Nephron progenitor cell (in vitro differentiated cells): ENCODE data around the gene PFN1.

Source experiments
- DNase-seq: peaks from one replicate; pipeline ENCODE4 v3.0.0; 2021
- H3K27ac Mint-ChIP-seq: 2 replicates; pipeline ENCODE4 v1.8.0; 2021; ENCODE audit warnings: mild to moderate bottlenecking, moderate library complexity, mixed read lengths
- H3K27me3 Mint-ChIP-seq: 2 replicates; pipeline ENCODE4 v1.8.0; 2021; ENCODE audit warnings: mild to moderate bottlenecking, low read depth, mixed read lengths; ENCODE audit not compliant: poor library complexity
- H3K36me3 Mint-ChIP-seq: 2 replicates; pipeline ENCODE4 v1.8.0; 2021; ENCODE audit warnings: low read depth, mixed read lengths
- H3K4me1 Mint-ChIP-seq: 2 replicates; pipeline ENCODE4 v1.8.0; 2021; ENCODE audit warnings: mixed read lengths
- H3K4me3 Mint-ChIP-seq: 2 replicates; pipeline ENCODE4 v1.8.0; 2021; ENCODE audit warnings: mild to moderate bottlenecking, moderate library complexity, mixed read lengths
- H3K9me3 Mint-ChIP-seq: 2 replicates; pipeline ENCODE4 v1.8.0; 2021; ENCODE audit warnings: mild to moderate bottlenecking, moderate library complexity, mixed read lengths
- TF ChIP-seq, protein P1 (sequence below): fragments of 200-600 bp; sonication (generic); IDR thresholded peaks from 2 replicates; pipeline ENCODE4 v1.5.0; 2021; ENCODE audit warnings: antibody characterized with exemption

The PFN1 gene

DNA sequence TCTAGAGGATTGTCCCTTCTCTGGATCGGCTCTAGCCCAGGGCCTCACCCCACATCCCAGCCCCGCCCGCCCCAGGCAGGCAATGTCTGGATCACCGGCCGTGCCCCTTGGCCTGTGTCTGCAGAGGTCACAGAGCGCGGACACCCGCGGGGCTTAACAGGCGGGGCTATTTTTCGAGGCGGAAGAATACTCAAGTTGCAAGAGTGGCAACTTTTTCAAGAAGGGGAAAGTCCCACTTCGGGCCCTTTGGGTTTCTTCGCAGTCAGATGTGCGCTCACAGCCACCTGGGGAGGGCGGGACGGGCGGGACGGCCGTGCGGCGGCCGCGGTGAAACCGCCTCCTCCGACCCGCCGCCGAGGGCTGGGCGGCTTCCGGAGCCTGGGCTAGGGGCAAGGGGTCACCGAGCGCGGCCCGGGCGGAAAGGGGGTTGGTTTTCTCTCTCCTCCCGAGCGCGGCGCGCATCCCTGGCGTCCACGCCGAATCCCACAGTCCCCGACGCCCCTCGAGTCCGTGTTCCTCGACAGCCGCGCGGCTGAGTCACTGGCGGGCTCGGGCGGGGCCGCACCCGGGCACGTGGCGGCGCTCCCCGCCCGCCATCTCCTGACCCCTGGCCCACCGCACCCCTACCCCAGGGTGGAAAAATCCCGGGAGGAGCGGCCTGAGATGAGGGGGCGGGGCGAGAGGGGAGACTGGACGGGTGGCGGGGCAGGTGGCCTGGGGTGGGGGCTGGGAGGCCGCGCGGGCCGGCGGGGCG, 1.2 kb upstream of the PFN1 start:
- DNase-seq = peak; percentile 75
- peak overlapping the region; percentile 74 for H3K4me3 Mint-ChIP-seq
- H3K4me1 Mint-ChIP-seq = peaks cover 62% of the 10 kb centered on the region
- H3K27me3 Mint-ChIP-seq = peaks cover 4% of the 10 kb centered on the region
- H3K36me3 Mint-ChIP-seq = peaks cover 24% of the 10 kb centered on the region
- TF ChIP-seq, protein P1, sequence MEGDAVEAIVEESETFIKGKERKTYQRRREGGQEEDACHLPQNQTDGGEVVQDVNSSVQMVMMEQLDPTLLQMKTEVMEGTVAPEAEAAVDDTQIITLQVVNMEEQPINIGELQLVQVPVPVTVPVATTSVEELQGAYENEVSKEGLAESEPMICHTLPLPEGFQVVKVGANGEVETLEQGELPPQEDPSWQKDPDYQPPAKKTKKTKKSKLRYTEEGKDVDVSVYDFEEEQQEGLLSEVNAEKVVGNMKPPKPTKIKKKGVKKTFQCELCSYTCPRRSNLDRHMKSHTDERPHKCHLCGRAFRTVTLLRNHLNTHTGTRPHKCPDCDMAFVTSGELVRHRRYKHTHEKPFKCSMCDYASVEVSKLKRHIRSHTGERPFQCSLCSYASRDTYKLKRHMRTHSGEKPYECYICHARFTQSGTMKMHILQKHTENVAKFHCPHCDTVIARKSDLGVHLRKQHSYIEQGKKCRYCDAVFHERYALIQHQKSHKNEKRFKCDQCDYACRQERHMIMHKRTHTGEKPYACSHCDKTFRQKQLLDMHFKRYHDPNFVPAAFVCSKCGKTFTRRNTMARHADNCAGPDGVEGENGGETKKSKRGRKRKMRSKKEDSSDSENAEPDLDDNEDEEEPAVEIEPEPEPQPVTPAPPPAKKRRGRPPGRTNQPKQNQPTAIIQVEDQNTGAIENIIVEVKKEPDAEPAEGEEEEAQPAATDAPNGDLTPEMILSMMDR = no peak
- H3K27ac Mint-ChIP-seq = peak overlapping the region; percentile 79
- H3K9me3 Mint-ChIP-seq = no peaks in the 10 kb centered on the region

DNA sequence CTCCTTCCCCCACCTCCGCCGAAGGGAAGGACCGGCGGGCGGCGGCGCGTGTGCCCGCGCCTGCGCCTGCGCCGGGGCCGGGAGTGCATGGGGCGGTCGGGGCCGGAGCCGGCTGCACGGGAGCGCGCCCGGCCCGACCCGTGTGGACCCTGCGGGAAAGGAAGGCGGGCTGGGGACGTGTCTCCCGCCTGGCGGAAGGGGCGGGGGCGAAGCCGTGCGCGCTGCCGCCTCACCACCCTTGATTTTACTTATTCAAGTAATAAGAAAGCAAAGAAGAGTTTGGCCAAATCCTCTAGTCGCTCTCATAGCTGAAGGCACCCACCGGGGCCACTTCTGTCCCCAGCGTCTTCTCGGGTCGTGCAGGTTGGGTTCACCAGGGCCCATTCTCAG, 596 bp upstream of the PFN1 start:
- TF ChIP-seq, protein P1 = no peak
- Mint-ChIP-seq H3K27ac (peak overlapping the region; percentile 99), H3K27me3 (peaks cover 3% of the 10 kb centered on the region), H3K36me3 (peaks cover 18% of the 10 kb centered on the region), H3K4me3 (peak overlapping the region; percentile 99), H3K9me3 (no peaks in the 10 kb centered on the region), H3K4me1 (peaks cover 59% of the 10 kb centered on the region)
- peak; percentile 81 for DNase-seq

GRCh38 chr17:4947411-4948165, 742 bp downstream of the PFN1 start:
- Mint-ChIP-seq H3K4me1 (peaks cover 45% of the 10 kb centered on the region), H3K36me3 (peaks cover 22% of the 10 kb centered on the region), H3K27me3 (peaks cover 3% of the 10 kb centered on the region), H3K4me3 (peak overlapping the region; percentile 99), H3K9me3 (no peaks in the 10 kb centered on the region), H3K27ac (peak overlapping the region; percentile 95)
- TF ChIP-seq, protein P1 = no peak
- peak; percentile 58 for DNase-seq

DNA sequence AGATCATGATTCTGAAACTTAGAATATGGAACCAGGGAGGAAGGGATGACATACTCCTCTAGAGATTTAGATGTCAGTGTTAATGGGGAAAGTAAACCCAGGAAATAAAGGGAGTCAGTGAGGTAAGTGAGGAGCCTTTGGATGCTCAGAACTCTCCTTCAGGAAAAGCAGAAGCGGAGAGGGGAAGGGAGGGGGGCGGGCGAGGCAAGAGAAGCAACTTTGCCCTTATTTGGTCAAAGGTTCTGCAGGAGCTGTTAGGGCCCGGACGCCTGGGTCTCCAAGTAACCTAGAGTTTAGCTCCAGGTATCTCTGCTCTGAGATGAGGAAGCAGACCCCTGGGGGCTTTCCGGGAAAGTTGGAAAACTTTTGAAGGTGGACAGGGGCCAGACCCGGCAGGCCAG, 1.3 kb downstream of the PFN1 start:
- H3K27me3 Mint-ChIP-seq = peaks cover 2% of the 10 kb centered on the region

DNA sequence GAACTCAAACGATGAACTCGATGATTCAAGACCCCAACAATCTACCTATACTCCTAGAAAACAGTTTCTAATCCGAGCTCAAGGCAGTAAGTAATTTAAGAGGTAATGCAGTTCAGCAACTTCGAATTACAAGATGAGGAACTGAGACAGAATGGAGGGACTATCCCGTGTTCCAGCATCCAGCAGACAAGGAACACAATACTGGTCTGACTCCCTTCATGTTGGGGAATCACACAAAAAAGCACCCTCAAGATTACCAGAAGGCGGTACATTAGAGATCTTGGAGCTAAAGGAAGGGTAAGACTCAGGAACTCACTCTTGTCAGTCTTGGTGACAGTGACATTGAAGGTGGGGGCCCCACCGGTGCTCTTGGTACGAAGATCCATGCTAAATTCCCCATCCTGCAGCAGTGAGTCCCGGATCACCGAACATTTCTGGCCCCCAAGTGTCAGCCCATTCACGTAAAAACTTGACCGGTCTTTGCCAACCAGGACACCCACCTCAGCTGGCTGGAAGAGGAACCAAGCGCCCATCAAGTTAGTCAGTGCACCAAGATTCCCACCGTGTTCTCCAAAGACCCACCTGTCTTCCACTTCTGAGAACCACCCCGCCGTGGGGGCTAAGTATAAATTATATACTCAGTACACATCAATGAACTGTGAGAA, 1.9 kb downstream of the PFN1 start:
- Mint-ChIP-seq H3K4me3 (peak overlapping the region; percentile 99), H3K9me3 (no peaks in the 10 kb centered on the region), H3K27ac (peak overlapping the region; percentile 93), H3K4me1 (peaks cover 47% of the 10 kb centered on the region), H3K27me3 (no peaks in the 10 kb centered on the region), H3K36me3 (peaks cover 33% of the 10 kb centered on the region)
- TF ChIP-seq, protein P1 = no peak
- no peak for DNase-seq

More for the DNA sequence above, 1.3 kb downstream of the PFN1 start:
- Mint-ChIP-seq H3K4me3 (peak overlapping the region; percentile 99), H3K4me1 (peaks cover 47% of the 10 kb centered on the region), H3K9me3 (no peaks in the 10 kb centered on the region), H3K36me3 (peaks cover 27% of the 10 kb centered on the region), H3K27ac (peak overlapping the region; percentile 93)
- DNase-seq = no peak
- TF ChIP-seq, protein P1 = no peak
